Epithelial cell of esophagus (primary cell): ENCODE results near the gene FGD1.
A peak's percentile ranks its signal among the peaks of the same experiment; 100 is the strongest.

Experiments
- DNase-seq: peaks from one replicate; pipeline ENCODE4 v3.0.0; 2010; ENCODE audit warnings: low read depth
- H3K4me3 ChIP-seq: 2 replicates; pipeline ENCODE4 v1.5.1; 2011; ENCODE audit warnings: mild to moderate bottlenecking, low read length, control low read depth
- CTCF ChIP-seq: IDR thresholded peaks from 2 replicates; pipeline ENCODE4 v1.5.1; 2011; ENCODE audit warnings: low read depth, mild to moderate bottlenecking, low read length, control low read depth, inconsistent platforms; ENCODE audit not compliant: insufficient read depth; ENCODE audit errors: missing control alignments

Gene FGD1

GRCh38 chrX:54484666-54485065, 11.4 kb downstream of the FGD1 start:
- no peak overlapping the region for H3K4me3 ChIP-seq
- TF ChIP-seq CTCF: no peak
- no peak for DNase-seq

GRCh38 chrX:54483946-54484345, 12.1 kb downstream of the FGD1 start:
- TF ChIP-seq CTCF: no peak
- DNase-seq: no peak
- no peak overlapping the region for H3K4me3 ChIP-seq

- TF ChIP-seq CTCF: no peak
- DNase-seq: no peak
These were observed 13.0 kb downstream of the FGD1 start for GRCh38 chrX:54482839-54483593.

GRCh38 chrX:54479136-54480111, 16.6 kb downstream of the FGD1 start:
- DNase-seq: no peak

More at GRCh38 chrX:54482839-54483593, 13.0 kb downstream of the FGD1 start:
- H3K4me3 ChIP-seq: no peak overlapping the region

GRCh38 chrX:54473993-54474859, 21.8 kb downstream of the FGD1 start:
- TF ChIP-seq CTCF: no peak
- H3K4me3 ChIP-seq: no peak overlapping the region
- peak; percentile 79 for DNase-seq

More at GRCh38 chrX:54479136-54480111, 16.6 kb downstream of the FGD1 start:
- no peak overlapping the region for H3K4me3 ChIP-seq
- no peak for TF ChIP-seq CTCF

GRCh38 chrX:54470054-54470760, 25.8 kb downstream of the FGD1 start:
- DNase-seq: no peak
- H3K4me3 ChIP-seq: no peak overlapping the region
- no peak for TF ChIP-seq CTCF
